NCI-H524 (cell line): Measurements from ENCODE around the gene ATP13A5.
A peak's percentile ranks its signal among the peaks of the same experiment; 100 is the strongest.

Experiments used
- DNase-seq, 2 experiments: peaks; one replicate each; lab custom pipeline; 2025; lab: John Stamatoyannopoulos, UW

Gene ATP13A5, protein sequence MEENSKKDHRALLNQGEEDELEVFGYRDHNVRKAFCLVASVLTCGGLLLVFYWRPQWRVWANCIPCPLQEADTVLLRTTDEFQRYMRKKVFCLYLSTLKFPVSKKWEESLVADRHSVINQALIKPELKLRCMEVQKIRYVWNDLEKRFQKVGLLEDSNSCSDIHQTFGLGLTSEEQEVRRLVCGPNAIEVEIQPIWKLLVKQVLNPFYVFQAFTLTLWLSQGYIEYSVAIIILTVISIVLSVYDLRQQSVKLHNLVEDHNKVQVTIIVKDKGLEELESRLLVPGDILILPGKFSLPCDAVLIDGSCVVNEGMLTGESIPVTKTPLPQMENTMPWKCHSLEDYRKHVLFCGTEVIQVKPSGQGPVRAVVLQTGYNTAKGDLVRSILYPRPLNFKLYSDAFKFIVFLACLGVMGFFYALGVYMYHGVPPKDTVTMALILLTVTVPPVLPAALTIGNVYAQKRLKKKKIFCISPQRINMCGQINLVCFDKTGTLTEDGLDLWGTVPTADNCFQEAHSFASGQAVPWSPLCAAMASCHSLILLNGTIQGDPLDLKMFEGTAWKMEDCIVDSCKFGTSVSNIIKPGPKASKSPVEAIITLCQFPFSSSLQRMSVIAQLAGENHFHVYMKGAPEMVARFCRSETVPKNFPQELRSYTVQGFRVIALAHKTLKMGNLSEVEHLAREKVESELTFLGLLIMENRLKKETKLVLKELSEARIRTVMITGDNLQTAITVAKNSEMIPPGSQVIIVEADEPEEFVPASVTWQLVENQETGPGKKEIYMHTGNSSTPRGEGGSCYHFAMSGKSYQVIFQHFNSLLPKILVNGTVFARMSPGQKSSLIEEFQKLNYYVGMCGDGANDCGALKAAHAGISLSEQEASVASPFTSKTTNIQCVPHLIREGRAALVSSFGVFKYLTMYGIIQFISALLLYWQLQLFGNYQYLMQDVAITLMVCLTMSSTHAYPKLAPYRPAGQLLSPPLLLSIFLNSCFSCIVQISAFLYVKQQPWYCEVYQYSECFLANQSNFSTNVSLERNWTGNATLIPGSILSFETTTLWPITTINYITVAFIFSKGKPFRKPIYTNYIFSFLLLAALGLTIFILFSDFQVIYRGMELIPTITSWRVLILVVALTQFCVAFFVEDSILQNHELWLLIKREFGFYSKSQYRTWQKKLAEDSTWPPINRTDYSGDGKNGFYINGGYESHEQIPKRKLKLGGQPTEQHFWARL

DNA sequence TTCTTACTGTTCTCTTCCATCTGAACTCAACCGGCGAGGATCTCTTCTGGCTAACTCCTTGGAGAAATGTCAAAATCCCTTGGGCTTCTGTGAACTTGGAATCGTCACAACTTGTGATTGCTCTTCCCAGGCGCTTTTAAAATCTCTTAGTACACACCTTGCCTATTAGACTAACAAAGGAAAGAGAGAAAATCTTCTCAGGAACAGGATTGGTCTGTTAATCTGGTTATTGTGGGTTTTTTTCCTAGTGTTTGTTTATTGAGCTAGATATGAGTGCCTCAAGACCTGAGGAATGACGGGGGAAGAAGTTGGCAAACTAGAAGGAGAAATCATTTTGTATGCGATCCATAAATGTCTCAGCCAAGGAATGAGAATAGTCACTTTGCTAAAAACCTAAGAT is at the start of gene ATP13A5:
ATP13A5 (minus strand) TSS at position 48 of the 400 bp plus-strand sequence; CDS start at position 20, 28 bp downstream.
- no peak for DNase-seq

DNA sequence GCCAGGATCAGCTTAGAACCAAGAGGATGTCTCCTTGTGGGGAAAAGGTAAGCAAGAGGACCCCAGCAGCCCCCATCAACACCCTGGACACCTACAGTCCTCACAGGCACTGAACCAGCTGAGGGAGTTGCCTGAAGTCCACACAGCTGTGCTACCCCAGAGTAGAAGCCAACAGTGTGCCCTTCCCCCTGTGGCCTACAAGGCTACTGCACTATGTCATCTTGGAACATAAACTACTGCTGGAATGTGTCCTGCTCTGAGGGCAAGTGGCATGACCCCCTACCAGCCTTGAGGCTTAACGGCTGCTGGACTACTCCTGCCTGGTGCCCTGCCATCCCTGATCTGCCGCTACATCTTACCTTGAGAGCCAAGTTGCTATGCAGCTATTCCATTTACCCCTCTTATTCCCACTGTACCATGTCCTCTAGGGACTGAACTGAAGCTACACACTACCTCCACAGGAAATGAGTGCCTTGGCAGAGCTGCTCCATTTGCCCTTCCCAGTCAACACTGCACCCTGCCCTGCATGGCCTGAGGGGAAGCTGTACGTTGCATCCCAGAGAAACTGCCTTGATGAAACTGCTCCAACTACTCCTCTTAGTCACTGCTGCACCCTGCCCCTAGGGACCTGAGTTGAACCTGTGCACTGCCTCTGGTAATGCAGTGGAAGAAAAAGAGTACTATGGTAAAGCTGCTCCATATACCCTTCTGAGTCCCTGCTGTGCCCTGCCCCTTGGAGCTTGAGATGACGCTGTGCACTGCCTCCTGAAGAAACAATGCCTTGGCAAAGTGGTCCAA is 40.2 kb upstream of the ATP13A5 start:
- DNase-seq, result no peak

DNA sequence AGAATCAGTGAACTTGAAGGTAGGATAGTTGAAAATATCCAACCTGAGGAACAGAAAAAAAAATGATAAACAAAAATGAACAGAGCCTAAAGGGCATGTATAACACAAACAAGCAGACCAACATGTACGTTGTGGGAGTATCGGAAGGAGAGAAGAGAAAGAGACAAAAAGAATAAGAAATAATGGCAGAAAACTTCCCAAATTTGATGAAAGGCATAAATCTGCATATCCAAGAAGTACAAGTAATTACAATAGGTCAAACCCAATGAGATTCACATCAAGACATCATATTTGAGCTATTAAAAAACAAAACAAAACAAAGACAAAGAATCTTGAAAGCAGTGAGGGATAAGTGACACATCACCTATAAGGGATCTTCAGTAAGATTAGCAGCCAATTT is 38.1 kb upstream of the ATP13A5 start:
- DNase-seq, result no peak

DNA sequence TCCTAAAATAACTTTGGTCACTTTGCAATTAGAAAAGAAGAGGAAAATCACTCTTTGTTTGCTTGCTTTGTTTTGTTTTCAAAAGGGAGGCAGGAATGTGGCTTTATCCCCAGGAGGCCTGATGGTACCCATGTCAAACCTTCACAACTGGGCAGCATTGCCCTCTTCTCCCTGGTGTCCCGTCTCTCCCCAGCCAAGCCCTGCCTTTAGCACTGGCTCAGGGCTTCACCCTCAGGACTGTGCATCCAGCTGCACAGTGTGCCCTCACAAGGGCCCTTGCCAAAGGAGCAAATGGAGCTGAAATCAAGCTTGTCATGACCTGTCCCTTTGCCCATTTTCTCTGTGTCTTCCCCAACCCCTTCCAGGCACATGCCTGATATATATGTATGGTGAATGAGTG is 29.1 kb upstream of the ATP13A5 start:
- DNase-seq, result no peak

GRCh38 chr3:193407112-193407511 is 28.6 kb upstream of the ATP13A5 start:
- peak in 1 of 2 experiments; percentile 22 for DNase-seq

DNA sequence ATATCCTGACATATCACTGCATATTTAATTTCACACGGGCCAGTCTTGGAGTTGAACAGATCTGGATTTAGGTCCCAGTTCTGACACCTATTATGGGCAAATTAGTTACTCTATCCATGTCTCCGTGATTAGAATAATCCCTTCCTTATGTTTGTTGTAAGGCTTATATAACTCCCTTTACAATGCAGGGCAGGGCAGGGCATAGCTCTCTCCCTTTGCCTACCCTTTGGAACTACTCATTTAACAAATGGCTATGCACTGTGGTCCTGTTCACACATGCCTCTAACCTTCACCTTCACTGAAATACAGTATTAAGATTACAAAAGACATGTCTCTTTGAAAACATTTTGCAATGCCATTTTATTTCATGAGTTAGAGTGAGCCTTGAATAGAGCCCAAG is 24.8 kb upstream of the ATP13A5 start:
- DNase-seq, result no peak

DNA sequence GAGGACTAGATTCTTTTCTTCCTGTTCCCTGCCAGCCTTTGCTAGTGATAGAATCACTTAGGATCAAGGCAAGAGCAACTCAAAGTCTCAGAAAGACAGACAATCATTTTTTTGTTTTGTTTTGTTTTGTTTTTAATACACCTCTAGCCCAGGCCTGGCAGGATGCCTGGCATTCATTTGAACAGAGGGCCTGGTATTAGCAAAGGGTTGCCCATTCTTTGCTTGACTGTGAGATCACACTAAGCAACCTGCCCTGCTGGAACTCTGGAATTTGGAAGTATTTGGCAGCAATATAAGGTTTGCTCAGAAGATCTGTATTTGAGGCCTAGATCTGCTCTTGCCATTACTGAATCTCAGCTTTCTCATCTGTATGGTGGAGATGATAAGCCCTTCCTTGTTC is 21.8 kb upstream of the ATP13A5 start:
- DNase-seq, result no peak

DNA sequence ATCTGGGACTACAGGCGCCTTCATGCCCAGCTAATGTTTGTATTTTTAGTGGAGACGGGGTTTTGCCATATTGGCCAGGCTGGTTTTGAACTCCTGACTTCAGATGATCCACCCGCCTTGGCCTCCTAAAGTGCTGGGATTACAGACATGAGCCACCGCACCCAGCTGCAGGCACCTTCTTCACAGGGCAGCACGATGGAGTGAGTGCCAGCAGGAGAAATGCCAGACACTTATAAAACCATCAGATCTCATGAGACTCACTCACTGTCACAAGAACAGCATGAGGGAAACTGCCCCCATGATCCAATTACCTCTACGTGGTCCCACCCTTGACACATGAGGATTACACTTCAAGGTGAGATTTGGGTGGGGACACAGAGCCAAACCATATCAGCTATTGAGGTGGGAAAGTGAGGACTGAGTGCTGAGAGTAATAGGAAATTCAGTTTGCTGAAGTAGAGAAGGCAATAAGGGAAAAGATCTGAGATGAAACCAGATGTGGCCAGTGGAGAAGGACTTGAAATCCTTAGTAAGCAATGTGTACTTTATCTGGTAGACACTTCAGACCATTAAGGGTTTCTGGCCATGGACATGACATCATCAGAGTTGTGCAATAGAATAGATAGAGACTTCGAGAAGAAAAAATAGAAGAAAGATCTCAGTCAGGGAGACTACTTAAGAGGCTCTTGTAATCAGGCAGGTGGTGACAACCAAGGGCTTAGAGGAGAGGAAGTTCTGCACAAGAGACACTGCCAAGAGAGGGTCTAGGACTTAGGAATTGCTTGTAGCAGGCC is 18.1 kb upstream of the ATP13A5 start:
- no peak for DNase-seq

- DNase-seq, result peak; percentile 87 to 95
Observed at GRCh38 chr3:193391902-193392301, 13.3 kb upstream of the ATP13A5 start.

GRCh38 chr3:193389335-193389734 is 10.8 kb upstream of the ATP13A5 start:
- DNase-seq, result no peak

DNA sequence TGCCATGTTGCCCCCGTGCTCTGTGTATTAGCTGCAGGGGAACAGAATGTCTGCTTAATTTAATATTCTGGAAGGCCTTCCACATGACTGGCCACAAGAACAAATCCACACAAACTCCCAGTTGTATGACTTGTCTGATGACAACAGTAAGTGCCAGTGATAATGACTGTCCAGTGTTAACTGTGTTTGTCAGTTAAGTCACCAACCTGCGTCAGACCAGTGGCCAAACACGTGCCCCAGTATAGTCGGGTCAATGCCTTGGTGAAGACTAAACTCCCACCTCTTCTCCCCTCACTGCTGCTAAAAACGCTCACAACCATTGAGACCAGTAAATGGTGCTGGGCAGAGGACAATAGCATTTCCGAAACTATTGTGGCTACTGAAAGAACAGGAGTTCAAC is 9.8 kb upstream of the ATP13A5 start:
- peak in 1 of 2 experiments; percentile 66 for DNase-seq

GRCh38 chr3:193387596-193387995 is 9.0 kb upstream of the ATP13A5 start:
- DNase-seq, result no peak

DNA sequence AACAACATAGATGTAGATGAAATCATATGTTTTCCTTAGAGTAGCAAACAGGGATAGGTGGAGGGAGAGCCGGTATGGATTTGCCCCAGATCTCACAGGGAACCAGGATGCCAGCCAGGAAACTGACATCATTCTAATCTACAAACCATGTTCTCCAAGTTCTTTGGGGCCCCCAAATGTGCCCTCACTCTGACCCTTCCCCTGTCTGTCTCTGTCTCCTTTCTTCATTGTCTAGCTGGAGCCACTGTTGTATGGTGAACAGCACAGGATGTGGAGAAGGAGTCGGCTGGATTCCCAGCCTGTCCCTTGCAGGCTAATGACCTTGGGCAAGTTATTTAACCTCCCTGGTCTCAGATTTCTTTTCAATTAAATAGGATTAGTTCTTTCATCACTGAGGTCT is 962 bp downstream of the ATP13A5 start:
- no peak for DNase-seq

DNA sequence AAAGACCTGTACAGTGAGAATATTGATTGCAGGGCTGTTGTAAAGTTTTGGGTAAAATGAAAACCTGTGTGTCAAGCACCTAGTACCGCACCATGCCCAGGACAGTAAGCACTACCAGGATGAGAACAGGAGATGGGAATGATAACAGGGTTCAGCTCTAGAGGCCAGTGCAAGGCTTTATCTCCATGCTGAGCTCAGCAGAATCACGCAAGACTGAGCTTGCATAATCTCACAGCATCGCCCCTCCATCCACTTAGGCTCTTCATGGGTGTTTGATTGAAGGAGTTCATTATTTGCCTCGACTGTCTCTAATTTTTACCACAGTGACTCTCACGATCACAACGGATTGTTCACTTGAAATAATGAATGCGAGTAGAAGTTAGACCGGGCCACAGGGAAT is 2.9 kb downstream of the ATP13A5 start:
- DNase-seq, result no peak

DNA sequence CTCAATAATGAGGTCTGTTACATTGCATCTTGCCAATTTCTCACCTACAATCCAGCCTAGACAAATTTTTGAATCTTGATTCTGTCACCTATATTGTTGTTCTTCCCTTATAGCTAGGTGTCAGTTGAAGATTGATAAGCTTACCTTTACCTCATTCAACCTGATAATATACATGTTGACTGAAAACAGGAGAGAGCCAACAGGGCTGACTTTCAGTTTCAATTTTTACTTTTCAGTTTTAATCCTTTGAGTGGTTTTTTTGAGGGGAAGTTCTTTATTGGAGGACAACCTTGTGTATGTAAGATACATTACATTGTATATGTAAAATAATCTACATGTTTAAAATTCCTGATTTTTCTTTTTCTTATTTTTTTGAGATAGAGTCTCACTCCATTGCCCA is 5.8 kb downstream of the ATP13A5 start:
- no peak for DNase-seq

- no peak for DNase-seq
Observed at GRCh38 chr3:193367868-193368267, 10.7 kb downstream of the ATP13A5 start.

GRCh38 chr3:193357291-193357690 is 21.3 kb downstream of the ATP13A5 start:
- DNase-seq, result no peak

DNA sequence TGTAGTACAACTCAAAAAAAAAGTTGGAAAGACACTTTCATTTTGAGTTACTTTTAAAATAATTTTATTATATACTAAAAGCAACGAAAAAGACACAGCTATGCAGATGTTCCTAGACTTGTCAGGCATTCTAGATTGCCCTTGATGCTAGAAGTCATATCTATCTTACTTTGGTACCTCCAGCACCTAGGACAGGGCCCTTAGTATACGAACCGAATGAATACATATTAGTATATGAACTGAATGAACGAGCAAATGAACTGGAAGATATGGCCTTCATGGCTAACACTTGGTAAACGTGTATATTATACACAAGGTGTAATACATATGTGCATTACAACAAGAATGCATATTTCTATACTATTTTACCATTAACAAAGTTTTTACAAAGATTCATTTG is 24.1 kb downstream of the ATP13A5 start:
- no peak for DNase-seq

DNA sequence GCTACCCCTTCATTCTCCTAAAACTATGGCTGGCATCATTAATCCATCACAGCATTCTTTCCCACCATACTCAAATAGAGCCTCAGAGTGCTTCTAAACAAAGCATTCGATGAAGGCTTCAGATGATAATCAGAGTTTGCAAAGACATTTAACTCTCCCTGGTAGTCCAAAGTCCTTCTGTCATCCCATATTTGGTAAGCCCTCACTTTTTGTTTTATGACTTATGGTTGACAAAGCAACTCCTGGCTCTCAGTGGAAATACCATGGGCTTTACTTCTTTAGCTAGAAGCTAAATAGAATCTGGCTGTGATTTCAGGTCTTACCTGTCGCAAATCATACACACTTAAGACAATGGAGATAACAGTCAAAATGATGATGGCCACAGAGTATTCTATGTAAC is 27.8 kb downstream of the ATP13A5 start:
- DNase-seq, result no peak

DNA sequence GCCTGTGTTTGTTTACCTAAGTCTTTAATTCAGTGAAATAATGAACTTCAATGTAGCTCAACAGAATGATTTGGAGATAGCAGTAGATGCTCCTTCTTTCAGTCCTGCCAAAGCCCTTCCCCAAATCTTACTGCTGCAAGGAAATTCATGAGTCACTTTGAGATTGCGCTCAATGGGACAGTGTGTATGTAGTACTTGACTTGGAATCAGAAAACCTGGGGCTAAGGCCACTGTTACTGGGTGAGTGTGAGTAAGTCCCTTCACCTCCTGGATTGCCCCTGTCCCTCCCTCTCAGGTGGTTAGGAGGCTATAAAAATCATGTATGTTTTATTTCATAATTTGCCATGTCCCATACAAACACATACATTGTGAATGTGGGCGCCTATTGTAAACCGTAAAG is 29.9 kb downstream of the ATP13A5 start:
- peak in 1 of 2 experiments; percentile 12 for DNase-seq
